HG02840 (cell line): ENCODE measurements around the gene PYHIN1.

Experiments used
- ATAC-seq: cut with Tn5 transposase; IDR thresholded peaks from one replicate; pipeline ENCODE4 v1.9.1; 2021; ENCODE audit warnings: mild to moderate bottlenecking, moderate library complexity, moderate number of reproducible peaks; ENCODE audit not compliant: unreplicated experiment, low FRiP score

The PYHIN1 gene

GRCh38 chr1:158931055-158931737 is at the start of gene PYHIN1:
Gene PYHIN1, plus strand, starts transcription at chr1:158931552. Its CDS starts 5,359 bp downstream, at chr1:158936911.
- ATAC-seq, result no peak

GRCh38 chr1:158893654-158894053 is 37.7 kb upstream of the PYHIN1 start:
- no peak for ATAC-seq

- no peak for ATAC-seq
These were observed 32.6 kb upstream of the PYHIN1 start for GRCh38 chr1:158898722-158899121.

GRCh38 chr1:158901623-158902022 is 29.7 kb upstream of the PYHIN1 start:
- no peak for ATAC-seq

- no peak for ATAC-seq
These were observed 15.3 kb upstream of the PYHIN1 start for GRCh38 chr1:158916085-158916484.

- ATAC-seq, result no peak
These were observed 6.7 kb upstream of the PYHIN1 start for GRCh38 chr1:158924677-158925076.

GRCh38 chr1:158930504-158930903 is 848 bp upstream of the PYHIN1 start:
- no peak for ATAC-seq

GRCh38 chr1:158932171-158932570 is 819 bp downstream of the PYHIN1 start:
- no peak for ATAC-seq

DNA sequence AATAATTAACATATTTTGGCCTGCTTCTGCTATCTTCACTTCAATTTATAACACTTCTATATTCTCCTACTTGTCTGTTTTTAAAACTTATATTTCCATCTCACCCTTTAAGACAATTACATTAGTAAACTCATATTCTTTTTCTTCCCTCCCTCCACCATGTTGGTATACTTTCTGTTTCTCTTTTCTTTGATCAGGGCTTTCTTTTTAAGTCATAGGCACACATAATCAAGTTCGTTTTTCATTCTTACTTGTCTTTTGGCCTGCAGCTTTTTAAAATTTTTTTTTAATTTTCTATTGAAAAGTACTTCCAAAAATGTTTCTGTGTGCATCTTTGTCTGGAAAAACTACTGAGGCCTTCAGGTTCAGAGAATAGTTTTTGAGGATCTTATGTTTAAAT is 2.3 kb downstream of the PYHIN1 start:
- no peak for ATAC-seq

DNA sequence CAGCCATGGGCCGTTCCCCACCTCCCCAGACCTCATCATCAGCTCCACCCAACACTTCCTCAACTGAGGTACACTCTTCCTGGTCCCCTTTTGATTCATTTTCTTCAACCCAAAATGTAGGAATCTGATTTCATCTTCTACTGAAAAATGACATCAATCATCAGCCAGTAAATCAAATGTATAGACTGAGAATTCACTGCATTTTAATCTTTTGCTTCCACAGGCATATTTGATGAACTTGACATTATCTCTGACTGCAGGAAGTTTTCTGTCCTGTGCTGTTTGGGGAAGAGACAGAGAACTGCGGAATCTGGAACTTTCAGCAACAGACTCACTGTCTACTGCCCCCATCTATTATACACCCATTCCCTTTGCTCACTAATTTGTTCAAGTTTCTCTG is 7.8 kb downstream of the PYHIN1 start:
- ATAC-seq, result no peak

DNA sequence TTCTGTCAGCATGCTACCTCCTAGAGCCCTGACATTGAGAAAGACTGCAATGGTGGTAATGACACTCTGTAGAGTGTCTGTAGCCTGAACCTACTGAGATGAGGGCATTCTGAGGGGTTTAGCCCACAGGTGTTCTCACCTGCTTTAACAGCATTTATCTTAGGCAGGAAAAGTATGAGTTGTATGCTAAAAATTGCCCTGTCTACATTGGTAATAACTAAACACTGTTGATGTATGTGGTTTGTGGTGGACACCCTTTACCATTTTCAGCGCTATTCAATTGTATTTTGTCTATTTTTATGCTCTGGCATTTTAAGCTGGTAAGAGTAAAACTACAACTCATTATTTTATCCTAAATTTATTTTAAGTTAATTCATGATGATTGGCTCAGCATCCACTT is 10.0 kb downstream of the PYHIN1 start:
- ATAC-seq, result no peak

DNA sequence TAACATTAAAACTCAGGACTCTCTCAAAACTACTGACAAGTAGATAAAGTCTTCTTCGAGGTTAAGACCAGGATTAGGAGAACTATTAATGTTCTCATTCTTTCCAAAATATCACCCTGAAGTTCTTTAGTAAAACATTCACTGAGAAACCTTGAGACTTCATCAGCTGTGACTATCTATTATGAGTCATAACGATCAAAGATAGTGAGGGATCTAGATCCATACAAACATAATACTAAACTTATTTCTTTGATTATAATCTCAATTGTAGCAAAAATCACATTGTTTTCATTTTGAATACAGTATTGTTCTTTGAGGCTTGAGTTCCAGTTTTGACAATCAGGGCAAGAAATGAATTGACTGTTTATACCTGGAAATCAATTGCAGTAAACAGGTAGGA is 11.1 kb downstream of the PYHIN1 start:
- no peak for ATAC-seq

GRCh38 chr1:158943059-158943458 is 11.7 kb downstream of the PYHIN1 start:
- no peak for ATAC-seq

DNA sequence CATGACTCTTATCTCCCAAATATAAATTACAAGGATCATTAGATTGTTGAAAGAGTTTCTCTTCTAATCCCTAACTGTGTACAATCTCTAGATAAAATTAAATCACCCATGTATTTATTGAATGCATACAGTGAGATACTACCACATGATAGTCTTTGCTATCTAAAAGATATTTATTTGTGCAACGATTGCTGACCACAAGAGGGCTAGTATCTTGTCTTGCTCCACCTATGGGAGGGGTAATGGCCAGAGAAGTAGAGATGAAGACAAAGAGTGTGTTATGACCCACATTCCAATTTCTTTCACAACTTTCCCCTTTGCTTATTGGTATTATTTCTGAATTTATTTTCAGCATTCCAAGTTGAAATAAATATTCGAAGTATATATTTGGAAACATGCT is 13.7 kb downstream of the PYHIN1 start:
- ATAC-seq, result no peak

- no peak for ATAC-seq
These were observed 15.4 kb downstream of the PYHIN1 start for GRCh38 chr1:158946785-158947184.

GRCh38 chr1:158951956-158952355 is 20.6 kb downstream of the PYHIN1 start:
- ATAC-seq, result peak; percentile 80

DNA sequence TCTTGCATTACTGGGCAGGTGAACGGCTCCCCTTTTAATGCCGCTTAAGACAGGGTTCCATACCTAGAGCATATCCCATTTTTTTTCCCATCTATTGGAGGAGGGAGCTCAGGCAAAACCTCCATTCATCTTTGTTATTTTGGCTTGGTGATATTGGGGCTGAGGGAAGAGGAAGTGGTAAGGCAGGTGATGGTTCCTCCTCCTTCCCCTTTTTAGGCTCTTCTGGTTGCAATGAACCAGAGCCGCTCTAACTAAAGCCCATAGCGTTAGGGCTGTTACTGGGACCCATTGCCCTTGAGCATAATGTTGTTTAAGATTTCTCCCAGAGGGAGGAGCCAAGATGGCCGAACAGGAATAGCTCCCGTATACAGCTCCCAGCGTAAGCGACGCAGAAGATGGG is 21.1 kb downstream of the PYHIN1 start:
- ATAC-seq, result peak; percentile 70

DNA sequence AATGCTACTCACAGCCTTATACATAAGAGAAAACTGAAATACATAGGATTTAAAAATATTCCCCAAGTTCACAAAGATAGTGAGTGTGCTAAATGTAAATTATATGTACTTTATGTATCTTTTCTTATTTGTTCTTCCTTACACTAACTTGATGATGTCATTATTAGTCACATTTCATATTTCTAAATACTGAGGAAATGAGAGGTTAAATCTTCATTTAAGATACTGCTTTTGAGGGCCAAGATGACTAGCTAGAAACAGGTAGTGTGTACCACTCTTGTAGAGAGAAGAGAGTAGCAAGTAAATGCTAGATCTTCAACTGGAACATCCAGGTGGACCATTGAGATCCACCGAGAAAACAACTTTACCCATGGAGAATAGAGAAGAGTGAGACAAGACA is 29.8 kb downstream of the PYHIN1 start:
- no peak for ATAC-seq

DNA sequence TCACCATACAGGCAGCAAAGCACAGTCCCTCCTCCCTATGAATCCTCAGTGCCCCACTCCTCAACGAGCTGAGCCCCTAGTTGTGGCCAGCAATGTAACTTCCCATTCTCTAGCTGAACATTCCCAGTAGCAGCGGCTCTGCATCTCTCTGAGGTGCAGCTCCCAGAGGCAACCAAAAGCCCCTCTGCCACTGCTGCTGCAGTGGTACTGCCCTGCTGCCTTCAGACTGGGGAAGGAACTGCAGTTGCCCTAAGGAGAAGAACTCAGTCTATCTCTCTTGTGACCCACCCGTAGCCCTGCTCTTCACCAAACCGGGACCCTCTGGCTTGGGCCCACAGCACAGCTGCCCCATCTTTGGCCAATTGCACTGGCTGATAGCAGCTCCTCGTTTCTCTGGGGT is 31.6 kb downstream of the PYHIN1 start:
- ATAC-seq, result no peak

GRCh38 chr1:158969166-158969565 is 37.8 kb downstream of the PYHIN1 start:
- ATAC-seq, result no peak

DNA sequence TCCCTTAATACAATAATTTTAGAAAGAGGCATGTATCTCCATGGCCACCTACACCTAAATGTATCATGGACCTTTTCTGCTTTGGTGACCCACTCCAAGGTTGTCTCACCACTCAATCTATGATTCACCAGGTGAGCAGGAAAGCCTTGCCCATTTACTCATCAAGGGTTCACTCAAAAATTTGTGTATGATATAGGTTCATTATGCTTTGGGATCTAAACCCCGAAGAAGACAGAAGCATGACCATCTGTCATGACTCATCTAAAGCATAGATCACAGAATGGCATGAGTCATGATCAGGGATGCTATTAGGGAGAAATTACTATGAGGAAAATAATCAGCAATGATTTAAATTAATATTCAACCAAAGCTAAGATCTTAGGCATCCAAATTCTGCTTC is 38.5 kb downstream of the PYHIN1 start:
- ATAC-seq, result no peak

GRCh38 chr1:158972841-158973240 is 41.5 kb downstream of the PYHIN1 start:
- no peak for ATAC-seq

DNA sequence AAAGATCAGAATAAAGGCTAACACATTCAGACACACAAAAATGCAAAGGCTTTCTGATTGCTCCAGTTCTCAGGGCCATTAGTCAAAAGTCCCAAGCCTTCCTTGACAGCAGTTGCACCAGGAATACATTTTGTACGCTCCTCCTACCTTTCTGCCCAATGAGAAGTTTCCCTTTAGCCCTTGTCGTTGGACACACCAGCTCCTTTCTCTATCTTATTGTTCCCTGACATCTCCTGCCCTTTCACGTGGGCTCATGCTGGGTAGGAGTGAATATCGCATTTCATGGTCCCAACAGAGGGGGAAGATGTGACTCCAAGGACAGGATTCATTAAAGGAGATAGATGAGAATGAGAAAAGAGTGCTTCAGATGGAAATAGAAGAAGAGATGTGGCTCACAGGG is 44.9 kb downstream of the PYHIN1 start:
- no peak for ATAC-seq
